ENCODE data around the gene ACSF3. TPM values are rescaled to one million over a fixed set of nuclear protein-coding genes. Genes with fewer than 3 reads are reported as not detected.
"Not testable (repeated sequence)": the region's sequence is repeated elsewhere in the genome, so short reads cannot be mapped to it uniquely, and the experiment has no call there.

The ACSF3 gene
- total RNA-seq, 1 experiment from 2014 or later: 34.0 TPM

DNA sequence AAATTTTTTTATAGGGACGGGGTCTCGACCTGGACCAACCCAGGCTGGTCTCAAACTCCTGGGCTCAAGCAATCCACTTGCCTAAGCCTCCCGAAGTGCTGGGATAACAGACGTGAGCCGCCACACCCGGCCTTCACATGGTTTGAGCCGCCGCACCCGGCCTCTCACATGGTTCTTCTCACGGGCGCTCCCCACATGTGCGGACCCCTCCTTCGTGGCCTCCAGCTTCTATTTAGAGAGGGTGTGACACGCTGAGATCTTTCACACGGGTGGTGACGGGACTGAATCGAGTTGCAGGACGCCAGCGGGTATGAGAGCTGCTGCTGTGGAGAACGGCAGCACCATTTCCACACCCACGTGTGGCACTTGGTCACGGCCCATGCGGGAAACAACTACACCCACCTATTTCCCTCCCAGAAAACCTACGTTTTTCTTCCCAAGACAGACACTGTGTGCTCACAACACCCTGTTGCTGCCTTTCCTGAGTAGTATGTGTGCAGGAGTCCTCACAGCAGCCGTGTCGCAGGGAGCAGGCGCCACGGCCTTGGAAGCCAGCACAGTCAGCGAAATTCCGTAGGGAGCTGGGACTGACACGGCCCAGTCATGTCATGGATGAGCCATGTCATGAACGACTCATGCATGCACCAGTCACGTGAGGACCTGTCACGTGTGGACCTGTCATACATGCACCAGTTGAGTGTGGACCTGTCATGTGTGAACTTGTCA, 20.1 kb upstream of the ACSF3 start:
- Histone ChIP-seq H3K27me3 (ENCODE audit: insufficient read depth, low read depth) (peaks cover 51% of the 10 kb centered on the region), H4K20me1 (ENCODE audit: insufficient read depth) (no peaks in the 10 kb centered on the region), H2AFZ (no peak overlapping the region), H3K27ac (no peak overlapping the region), H3K79me2 (ENCODE audit: low read depth) (no peaks in the 10 kb centered on the region), H3K36me3 (ENCODE audit: low read depth) (no peaks in the 10 kb centered on the region), H3K4me1 (replicated peaks; ENCODE audit: insufficient read depth) (no peaks in the 10 kb centered on the region), H3K9me2 (ENCODE audit: insufficient read depth) (no peaks in the 10 kb centered on the region), H3K9me3 (ENCODE audit: insufficient read depth, low read depth) (no peaks in the 10 kb centered on the region), H3K4me2 (no peak overlapping the region), H3K4me3 (no peak overlapping the region), H3F3A (ENCODE audit: insufficient read depth, low read depth) (peaks cover 18% of the 10 kb centered on the region; the same call in 1 of the 2 replicates)
- ChIA-PET POLR2A (ENCODE audit: unreplicated experiment) (no interaction called here), CTCF (no interaction called here)
- no peak for DNase-seq
- TF ChIP-seq, protein P1, sequence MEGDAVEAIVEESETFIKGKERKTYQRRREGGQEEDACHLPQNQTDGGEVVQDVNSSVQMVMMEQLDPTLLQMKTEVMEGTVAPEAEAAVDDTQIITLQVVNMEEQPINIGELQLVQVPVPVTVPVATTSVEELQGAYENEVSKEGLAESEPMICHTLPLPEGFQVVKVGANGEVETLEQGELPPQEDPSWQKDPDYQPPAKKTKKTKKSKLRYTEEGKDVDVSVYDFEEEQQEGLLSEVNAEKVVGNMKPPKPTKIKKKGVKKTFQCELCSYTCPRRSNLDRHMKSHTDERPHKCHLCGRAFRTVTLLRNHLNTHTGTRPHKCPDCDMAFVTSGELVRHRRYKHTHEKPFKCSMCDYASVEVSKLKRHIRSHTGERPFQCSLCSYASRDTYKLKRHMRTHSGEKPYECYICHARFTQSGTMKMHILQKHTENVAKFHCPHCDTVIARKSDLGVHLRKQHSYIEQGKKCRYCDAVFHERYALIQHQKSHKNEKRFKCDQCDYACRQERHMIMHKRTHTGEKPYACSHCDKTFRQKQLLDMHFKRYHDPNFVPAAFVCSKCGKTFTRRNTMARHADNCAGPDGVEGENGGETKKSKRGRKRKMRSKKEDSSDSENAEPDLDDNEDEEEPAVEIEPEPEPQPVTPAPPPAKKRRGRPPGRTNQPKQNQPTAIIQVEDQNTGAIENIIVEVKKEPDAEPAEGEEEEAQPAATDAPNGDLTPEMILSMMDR (conservative IDR thresholded peaks at IDR 0.05): no peak
- no peak for TF ChIP-seq EZH2 (IDR thresholded peaks at IDR 0.05; ENCODE audit: low read depth)
- no TSS peak for BruUV-seq (replicated peaks)
- intact Hi-C loops (cut with micrococcal nuclease; ENCODE audit: unreplicated experiment): no loop called here

DNA sequence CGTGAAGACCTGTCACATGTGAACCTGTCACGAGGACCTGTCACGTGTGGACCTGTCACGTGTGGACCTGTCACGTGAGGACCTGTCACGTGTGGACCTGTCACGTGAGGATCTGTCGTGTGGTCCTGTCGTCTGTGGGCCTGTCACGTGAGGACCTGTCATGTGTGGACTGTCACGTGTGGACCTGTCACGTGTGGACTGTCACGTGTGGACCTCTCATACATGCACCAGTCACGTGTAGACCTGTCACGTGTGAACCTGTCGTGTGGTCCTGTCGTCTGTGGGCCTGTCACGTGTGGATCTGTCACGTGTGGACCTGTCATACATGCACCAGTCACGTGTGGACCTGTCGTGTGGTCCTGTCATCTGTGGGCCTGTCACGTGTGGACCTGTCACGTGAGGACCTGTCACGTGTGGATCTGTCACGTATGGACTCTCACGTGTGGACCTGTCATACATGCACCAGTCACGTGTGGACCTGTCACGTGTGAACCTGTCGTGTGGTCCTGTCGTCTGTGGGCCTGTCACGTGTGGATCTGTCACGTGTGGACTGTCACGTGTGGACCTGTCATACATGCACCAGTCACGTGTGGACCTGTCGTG, 19.5 kb upstream of the ACSF3 start:
- DNase-seq; H3K36me3 ChIP-seq (ENCODE audit: low read depth); intact Hi-C loops (cut with micrococcal nuclease; ENCODE audit: unreplicated experiment); H3K4me3 ChIP-seq; H3K27ac ChIP-seq; H3K4me1 ChIP-seq (replicated peaks; ENCODE audit: insufficient read depth); H3K9me3 ChIP-seq (ENCODE audit: insufficient read depth, low read depth); H3K9me2 ChIP-seq (ENCODE audit: insufficient read depth); BruUV-seq (replicated peaks); H2AFZ ChIP-seq; CTCF ChIA-PET; H3K79me2 ChIP-seq (ENCODE audit: low read depth); H3K4me2 ChIP-seq; H4K20me1 ChIP-seq (ENCODE audit: insufficient read depth); POLR2A ChIA-PET (ENCODE audit: unreplicated experiment): not testable (repeated sequence)
- H3F3A ChIP-seq (ENCODE audit: insufficient read depth, low read depth): peaks cover 18% of the 10 kb centered on the region; the same call in 1 of the 2 replicates
- H3K27me3 ChIP-seq (ENCODE audit: insufficient read depth, low read depth): peaks cover 57% of the 10 kb centered on the region

DNA sequence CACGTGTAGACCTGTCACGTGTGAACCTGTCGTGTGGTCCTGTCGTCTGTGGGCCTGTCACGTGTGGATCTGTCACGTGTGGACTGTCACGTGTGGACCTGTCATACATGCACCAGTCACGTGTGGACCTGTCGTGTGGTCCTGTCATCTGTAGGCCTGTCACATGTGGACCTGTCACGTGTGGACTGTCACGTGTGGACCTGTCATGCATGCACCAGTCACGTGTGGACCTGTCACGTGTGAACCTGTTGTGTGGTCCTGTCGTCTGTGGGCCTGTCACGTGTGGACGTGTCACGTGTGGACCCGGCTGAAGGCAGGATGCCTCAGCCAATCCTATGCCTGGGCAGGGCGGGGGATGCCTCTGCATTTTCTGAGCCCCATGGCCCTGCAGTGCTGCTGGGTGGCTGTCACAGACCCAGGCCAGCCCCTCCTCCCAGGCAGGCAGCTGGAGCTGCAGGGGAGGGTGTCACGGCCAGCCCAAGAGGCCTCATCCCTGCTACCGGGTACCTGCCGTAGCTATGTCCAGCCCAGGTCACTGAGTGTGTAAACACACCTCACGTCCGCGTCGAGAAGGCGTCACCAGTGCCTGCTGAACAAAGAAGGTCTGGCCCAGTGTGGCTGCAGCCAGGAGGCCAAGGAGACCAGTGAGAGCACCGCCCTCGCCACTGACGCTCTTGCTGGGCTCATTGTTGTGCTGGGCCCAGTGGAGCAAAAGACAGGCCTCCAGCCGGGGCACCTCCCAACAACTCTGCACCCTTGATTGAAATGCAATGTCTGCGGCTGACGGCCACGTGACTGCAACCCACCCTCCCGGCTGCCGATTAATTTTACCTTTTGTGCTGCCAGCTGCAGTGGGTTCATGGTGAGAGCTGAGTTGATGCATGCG, 18.6 kb upstream of the ACSF3 start:
- Histone ChIP-seq H2AFZ (no peak overlapping the region), H3K27me3 (ENCODE audit: insufficient read depth, low read depth) (peaks cover 58% of the 10 kb centered on the region), H3K9me2 (ENCODE audit: insufficient read depth) (no peaks in the 10 kb centered on the region), H3K4me1 (replicated peaks; ENCODE audit: insufficient read depth) (no peaks in the 10 kb centered on the region), H3K4me2 (no peak overlapping the region), H3K36me3 (ENCODE audit: low read depth) (no peaks in the 10 kb centered on the region), H3K4me3 (no peak overlapping the region), H3F3A (ENCODE audit: insufficient read depth, low read depth) (peaks cover 18% of the 10 kb centered on the region; the same call in 1 of the 2 replicates), H3K9me3 (ENCODE audit: insufficient read depth, low read depth) (no peaks in the 10 kb centered on the region), H3K27ac (no peak overlapping the region), H3K79me2 (ENCODE audit: low read depth) (no peaks in the 10 kb centered on the region), H4K20me1 (ENCODE audit: insufficient read depth) (no peaks in the 10 kb centered on the region)
- TF ChIP-seq, protein P1 (conservative IDR thresholded peaks at IDR 0.05): no peak
- no peak for TF ChIP-seq EZH2 (IDR thresholded peaks at IDR 0.05; ENCODE audit: low read depth)
- no peak for DNase-seq
- no TSS peak for BruUV-seq (replicated peaks)
- ChIA-PET POLR2A (ENCODE audit: unreplicated experiment) (no interaction called here), CTCF (no interaction called here)
- intact Hi-C loops (cut with micrococcal nuclease; ENCODE audit: unreplicated experiment): no loop called here

All from PC-9 (cell line).